GM18868 (cell line): ENCODE measurements around the gene COX6A2.
"Not testable (repeated sequence)": the region's sequence is repeated elsewhere in the genome, so short reads cannot be mapped to it uniquely, and the experiment has no call there.

Source experiments
- ATAC-seq: cut with Tn5 transposase; IDR thresholded peaks from one replicate; pipeline ENCODE4 v1.9.1; 2021; ENCODE audit warnings: mild to moderate bottlenecking, moderate library complexity; ENCODE audit not compliant: unreplicated experiment

The COX6A2 gene

DNA sequence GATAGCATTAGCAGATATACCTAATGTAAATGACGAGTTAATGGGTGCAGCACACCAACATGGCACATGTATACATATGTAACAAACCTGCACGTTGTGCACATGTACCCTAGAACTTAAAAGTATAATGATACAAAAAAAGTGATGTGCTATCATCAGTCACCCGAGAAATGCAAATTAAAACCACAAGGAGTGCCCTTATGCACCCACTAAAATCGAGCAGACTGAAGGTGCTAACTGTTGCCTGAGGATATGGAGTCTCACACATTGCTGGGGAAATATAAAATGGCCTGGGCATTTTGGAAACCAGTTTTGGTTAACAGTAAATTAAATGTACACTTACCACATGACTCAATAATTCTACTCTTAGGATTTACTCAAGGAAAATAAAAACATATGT lies 10.9 kb upstream of the COX6A2 start:
- not testable (repeated sequence) for ATAC-seq

DNA sequence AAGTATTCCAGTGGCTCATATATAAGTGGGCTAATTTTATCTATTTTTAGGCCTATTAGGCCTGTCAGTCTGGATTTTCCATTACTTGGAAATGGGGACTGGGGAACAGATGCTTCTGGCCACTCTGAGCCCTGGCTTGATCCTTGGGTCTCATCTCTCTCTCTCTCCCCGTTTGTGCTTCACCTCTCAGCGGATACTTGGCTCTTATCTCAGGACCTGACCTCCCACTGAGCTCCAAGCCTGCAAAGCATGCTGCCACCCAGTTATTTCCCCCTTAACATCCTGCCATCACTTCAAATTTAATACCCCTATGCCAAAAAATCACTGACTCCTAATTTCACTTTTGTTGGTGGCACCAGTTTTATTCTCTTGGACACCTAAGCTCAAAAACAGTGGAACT lies 10.3 kb upstream of the COX6A2 start:
- no peak for ATAC-seq

DNA sequence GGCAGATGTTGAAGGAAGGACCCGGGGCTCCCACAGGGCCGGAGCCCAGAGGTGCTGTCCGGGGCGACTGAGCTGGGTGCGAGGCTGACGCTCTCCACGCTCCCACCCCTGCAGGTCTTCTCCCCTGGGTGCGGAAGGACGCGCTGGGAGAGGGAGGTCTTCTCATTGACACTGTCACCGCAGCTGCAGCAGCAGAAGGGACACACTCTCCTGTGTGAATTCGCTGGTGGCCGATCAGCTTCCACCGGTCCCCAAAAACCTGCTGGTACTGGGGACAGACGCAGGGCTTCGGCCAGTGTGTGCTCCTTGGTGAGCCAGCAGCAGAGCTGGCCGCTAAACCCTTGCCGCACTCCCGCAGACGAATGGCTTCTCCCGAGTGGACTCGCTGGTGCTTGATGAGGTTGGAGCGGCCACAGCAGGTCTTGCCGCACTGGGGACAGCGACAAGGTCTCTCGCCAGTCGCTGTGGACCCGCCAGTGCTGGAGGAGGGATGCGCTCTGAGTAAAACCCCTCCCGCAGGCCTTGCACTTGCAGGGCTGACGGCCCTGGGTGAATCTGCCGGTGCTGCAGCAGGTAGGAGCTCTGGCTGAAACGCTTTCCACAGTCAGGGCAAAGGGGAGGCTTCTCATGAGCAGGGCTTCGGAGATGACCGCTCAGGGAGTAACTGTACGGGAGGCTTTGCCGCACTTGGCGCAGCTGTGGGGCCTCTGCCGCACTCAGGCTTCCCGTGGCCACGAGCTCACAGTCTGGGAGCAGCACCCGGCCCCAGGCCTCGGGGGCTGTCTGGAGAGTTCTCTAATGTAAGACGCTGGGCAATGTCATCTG lies 8.3 kb upstream of the COX6A2 start:
- ATAC-seq: no peak

- ATAC-seq: no peak
Measured at GRCh38 chr16:31435341-31436220, 7.4 kb upstream of the COX6A2 start.

DNA sequence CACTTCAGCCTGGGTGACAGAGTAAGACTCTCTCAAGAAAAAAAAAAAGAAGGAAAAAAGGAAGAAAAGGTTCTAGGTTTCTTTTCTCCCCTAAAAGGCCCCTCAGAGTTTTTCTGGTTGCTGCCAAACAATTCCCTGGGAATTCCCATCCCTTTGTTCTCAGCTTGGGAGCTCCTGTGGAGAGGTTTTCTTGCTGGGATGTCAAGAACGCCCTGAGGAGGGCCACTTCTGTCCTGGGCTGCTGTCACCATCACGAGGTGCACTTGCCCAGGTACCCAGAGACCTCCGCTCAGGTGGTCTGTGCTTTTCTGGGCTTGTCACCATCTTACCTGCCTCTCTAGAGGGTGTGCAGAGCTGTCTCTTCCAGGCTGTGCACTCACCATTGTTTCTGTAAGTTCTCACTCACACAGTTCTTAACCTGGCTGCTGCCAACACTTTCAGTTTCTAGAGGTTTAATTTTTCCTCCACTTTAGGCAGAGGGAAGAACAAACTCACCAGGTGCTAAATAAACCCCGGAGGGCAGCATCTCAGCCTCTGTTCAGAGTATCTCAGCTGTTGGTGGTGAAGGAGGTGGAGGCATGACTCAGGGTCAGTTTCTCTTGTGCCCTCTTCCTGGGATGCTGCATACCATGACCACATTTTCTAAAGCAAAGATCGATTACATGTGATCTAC lies 2.4 kb upstream of the COX6A2 start:
- no peak for ATAC-seq

DNA sequence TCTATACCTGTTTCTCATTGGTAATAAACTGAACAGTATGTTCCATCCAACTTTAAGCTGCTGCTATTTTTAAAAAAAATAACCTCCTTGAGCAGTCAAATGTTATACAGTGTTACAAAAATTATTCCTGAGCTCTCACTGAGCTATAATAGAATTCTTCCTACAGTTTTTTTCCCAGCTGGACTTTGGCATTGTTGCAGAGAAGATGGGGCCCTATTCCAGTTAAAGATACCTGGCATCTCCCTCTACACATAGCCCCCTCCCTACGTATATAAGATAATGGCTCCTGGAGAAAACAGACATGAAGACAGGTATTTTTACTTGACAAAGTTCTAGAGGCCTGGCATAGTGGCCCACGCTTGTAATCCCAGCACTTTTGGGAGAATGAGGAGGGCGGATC lies 1.6 kb upstream of the COX6A2 start:
- no peak for ATAC-seq

- ATAC-seq: no peak
Measured at GRCh38 chr16:31429314-31429713, 1.2 kb upstream of the COX6A2 start.

GRCh38 chr16:31428638-31429247 lies 583 bp upstream of the COX6A2 start:
- ATAC-seq: no peak

- no peak for ATAC-seq
Measured at GRCh38 chr16:31427441-31428278, 500 bp downstream of the COX6A2 start.

- ATAC-seq: no peak
Measured at GRCh38 chr16:31423801-31424200, 4.4 kb downstream of the COX6A2 start.

DNA sequence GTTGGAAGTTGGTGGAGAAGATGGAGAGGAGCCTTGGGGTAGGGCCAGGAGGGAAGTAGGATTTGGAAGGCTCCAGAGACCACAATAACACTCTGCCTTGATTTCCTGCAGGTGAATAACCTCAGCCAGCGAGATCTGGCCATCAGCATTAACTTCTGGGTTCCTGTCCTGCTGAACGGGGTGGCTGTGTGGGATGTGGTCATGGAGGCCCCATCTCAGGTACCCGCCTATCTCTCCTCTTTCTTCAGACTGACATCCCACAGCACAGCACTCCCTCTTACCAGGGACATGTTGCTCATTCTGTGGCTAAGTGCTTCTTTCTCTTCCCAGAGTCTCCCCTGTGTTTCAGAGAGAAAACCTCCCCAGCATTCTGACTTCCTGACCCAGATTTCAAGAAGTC lies 4.9 kb downstream of the COX6A2 start:
- ATAC-seq: no peak

DNA sequence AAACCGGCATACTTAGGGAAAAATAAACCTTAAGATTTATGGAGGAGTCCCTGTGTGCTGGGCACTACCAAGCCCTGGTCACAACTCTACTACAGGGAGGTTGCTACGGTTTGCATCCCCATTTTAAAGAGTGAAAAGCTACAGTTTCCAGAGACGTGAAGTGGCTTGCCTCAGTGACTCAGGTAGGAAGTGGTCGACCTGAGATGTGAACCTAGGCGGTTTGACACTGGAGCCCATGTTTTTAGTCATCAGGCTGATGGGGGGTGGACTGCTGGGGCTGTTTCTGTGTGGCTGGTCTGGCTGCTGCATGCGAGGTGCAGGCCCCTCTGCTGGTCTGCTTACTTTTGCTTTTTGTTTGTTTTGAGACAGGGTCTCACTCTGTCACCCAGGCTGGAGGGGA lies 6.6 kb downstream of the COX6A2 start:
- ATAC-seq: peak; percentile 67

DNA sequence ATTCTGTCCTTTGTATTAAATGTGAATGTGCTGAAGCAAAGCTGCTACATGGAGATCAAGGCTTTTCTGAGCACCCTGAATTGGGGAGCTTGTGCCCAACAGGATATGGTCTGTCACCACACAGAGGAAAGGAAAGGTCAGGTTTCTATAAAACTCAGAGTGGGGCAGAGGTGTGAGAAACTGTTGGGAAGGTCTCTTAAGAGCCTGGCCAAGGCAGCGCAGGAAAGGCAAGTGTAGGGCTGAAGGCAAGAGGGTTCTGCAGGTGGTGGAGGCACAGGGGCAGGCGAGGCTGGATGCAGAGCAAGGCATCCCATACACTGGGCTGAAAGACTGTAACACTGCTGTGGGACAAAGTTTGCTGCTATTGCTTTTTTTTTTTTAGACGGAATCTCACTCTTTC lies 8.1 kb downstream of the COX6A2 start:
- no peak for ATAC-seq

DNA sequence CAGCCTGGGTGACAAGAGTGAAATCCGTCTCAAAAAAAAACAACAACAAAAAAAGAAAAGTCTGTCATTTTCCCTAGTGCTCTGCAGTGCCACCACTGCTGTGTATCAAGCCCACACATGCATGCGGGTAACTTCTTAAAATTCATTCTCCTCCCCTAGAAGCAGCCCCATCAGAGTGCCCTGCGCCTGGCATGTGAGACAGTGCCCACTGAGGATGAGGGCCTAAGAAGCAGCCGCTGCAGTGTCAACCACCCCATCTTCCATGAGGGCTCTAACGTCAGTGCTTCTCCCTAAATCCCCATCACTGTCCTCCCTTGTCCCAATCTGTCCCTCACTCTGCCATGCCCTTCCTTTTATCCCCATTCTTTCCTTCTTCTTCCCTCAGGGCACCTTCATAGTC lies 10.2 kb downstream of the COX6A2 start:
- ATAC-seq: no peak

DNA sequence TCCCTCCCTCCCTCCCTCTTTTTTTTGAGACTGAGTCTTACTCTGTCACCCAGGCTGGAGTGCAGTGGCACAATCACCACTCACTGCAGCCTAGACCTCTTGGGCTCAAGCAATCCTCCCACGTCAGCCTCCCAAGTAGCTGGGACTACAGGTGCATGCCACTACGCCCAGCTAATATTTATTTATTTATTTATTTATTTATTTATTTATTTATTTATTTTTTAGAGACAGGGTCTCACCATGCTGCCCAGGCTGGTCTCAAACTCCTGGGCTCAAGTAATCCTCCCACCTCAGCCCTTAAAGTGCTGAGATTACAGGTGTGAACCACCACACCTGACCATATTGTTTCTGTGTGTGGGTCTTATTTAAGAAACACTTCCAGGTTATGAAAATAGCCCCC lies 11.1 kb downstream of the COX6A2 start:
- not testable (repeated sequence) for ATAC-seq

- ATAC-seq: no peak
Measured at GRCh38 chr16:31416371-31416770, 11.8 kb downstream of the COX6A2 start.

DNA sequence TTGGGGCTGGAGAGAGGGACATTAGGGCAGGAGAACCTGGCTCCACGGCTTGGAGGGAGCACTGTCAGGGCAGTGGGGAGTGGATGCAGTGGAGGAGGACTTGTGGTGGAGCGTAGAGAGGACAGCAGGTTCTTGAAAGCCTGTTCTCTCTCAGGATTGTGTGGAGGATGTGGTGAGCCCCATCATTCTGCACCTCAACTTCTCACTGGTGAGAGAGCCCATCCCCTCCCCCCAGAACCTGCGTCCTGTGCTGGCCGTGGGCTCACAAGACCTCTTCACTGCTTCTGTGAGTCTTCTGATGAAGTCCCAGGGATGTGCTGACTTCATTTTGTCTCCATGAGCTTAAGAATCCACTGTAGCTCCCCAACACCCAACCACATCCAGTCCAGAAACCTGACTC lies 13.5 kb downstream of the COX6A2 start:
- no peak for ATAC-seq

- ATAC-seq: no peak
Measured at GRCh38 chr16:31413943-31414342, 14.2 kb downstream of the COX6A2 start.

DNA sequence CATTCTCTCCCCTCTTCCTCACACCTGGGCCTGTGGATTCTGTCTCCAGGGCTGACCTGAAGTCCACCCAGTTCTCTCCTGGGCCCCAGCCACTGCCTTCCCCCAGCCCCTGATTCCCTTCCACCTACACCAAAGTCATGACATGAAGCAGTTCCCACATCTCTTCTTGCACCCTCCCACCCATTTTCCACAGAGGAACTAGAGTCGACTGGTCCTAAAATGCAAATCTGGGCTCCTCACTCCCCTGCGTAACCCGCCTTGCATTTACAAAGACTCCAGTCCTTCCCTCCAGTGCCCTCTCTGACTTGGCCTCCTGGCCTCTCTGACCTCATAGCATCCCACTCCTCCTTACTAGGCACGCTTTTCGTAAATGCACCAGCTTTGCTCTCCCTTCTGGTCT lies 14.8 kb downstream of the COX6A2 start:
- ATAC-seq: no peak

DNA sequence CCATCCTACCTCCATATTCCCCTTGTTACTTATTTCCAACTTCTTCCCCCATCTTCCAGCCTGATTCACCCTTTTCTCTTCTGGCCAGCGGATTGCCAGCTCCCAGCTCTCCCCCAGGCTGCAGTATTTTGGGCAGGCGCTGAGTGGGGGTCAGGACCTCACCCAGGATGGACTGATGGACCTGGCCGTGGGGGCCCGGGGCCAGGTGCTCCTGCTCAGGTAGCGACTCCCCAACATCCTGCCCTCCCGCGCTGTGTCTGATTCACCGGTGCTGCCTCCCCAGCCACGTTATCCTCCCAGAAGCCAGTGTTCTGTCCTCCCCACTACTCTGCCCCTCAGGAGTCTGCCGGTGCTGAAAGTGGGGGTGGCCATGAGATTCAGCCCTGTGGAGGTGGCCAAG lies 15.4 kb downstream of the COX6A2 start:
- ATAC-seq: no peak
